HepG2 (cell line): Measurements from ENCODE around the gene TMCO6. TPM values are rescaled to one million over a fixed set of nuclear protein-coding genes. Genes with fewer than 3 reads are reported as not detected.

Source experiments
- ATAC-seq: fragments of 200-7000 bp; cut with Tn5 transposase; 3 replicates; pipeline ENCODE4 v1.9.1; 2020; ENCODE audit warnings: mild to moderate bottlenecking, moderate library complexity
- BruUV-seq: library from RNA; stranded (reverse); fragments of 400-500 nt; replicated peaks from 2 replicates; lab custom pipeline; 2021; lab: Mats Ljungman, UMichigan
- CTCF ChIA-PET: fragments of 300-600 bp; formaldehyde crosslinking; extraction: SDS; loops from one replicate; lab custom pipeline; 2021; ENCODE audit warnings: low total read pairs, inconsistent platforms, low intra/inter-chr PET ratio; lab: Yijun Ruan, JAX
- POLR2A ChIA-PET: fragments of 350-600 bp; sonication (Branson Sonifier 250); formaldehyde crosslinking; loops from one replicate; lab custom pipeline; 2020; ENCODE audit warnings: antibody characterized with exemption, inconsistent platforms; lab: Yijun Ruan, JAX
- DNase-seq: peaks from one replicate; pipeline ENCODE4 v3.0.0-alpha.2; 2015; ENCODE audit warnings: low spot score
- FAIRE-seq: peaks from 3 replicates; lab custom pipeline; 2011; peaks lifted over from hg19 to GRCh38; lab: Jason Lieb, UNC
- H2AFZ ChIP-seq: one replicate; pipeline ENCODE4 v1.6.1; 2011; ENCODE audit warnings: low read length, inconsistent platforms
- H3K27ac ChIP-seq: fragments of 300-600 bp; 3 replicates; pipeline ENCODE4 v1.8.0; 2011; ENCODE audit warnings: mixed run types, mild to moderate bottlenecking, mixed read lengths, low read length, inconsistent platforms; ENCODE audit not compliant: insufficient read depth; ENCODE audit errors: extremely low read length
- H3K27me3 ChIP-seq, 2 experiments: fragments of 200-600 bp in 1 of 2; 2 replicates in 1 of 2; 3 replicates in 1 of 2; pipeline versions ENCODE4 v1.6.0 to v1.8.0; 2011; ENCODE audit warnings: low read length in 2 of 2, mild to moderate bottlenecking in 2 of 2, moderate library complexity in 2 of 2, inconsistent platforms in 1 of 2; ENCODE audit not compliant: insufficient read depth in 2 of 2, control insufficient read depth in 1 of 2
- H3K36me3 ChIP-seq, 2 experiments: fragments of 200-600 bp in 1 of 2; replicated peaks in 1 of 2; 2 replicates in 1 of 2; 3 replicates in 1 of 2; pipeline versions ENCODE4 v1.5.1 to v1.8.0; 2011; ENCODE audit warnings: low read length in 2 of 2, inconsistent platforms in 1 of 2; ENCODE audit not compliant: insufficient read depth in 2 of 2, control insufficient read depth in 1 of 2
- H3K4me1 ChIP-seq: 2 replicates; pipeline ENCODE4 v1.5.1; 2012; ENCODE audit warnings: low read length, inconsistent platforms; ENCODE audit not compliant: insufficient read depth
- H3K4me2 ChIP-seq: 2 replicates; pipeline ENCODE4 v1.6.0; 2011; ENCODE audit warnings: low read depth, low read length, inconsistent platforms
- H3K4me3 ChIP-seq, 3 experiments: fragments of 200-600 bp in 1 of 3; sonication (generic), shearing (Covaris generic) in 1 of 3; replicated peaks in 1 of 3; 2 replicates each; pipeline ENCODE4 v1.5.1; 2011 to 2016; ENCODE audit warnings: low read length in 3 of 3, inconsistent platforms in 2 of 3, low read depth in 2 of 3, mild to moderate bottlenecking in 2 of 3, control low read depth in 1 of 3, mixed read lengths in 1 of 3; ENCODE audit not compliant: insufficient read depth in 1 of 3
- H3K79me2 ChIP-seq: one replicate; pipeline ENCODE4 v1.6.1; 2011; ENCODE audit warnings: low read length, inconsistent platforms; ENCODE audit not compliant: insufficient read depth
- H3K9ac ChIP-seq: 2 replicates; pipeline ENCODE4 v1.6.0; 2011; ENCODE audit warnings: mild to moderate bottlenecking, low read depth, low read length, inconsistent platforms; ENCODE audit not compliant: insufficient read depth
- H3K9me3 ChIP-seq: 2 replicates; pipeline ENCODE4 v1.5.1; 2012; ENCODE audit warnings: mild to moderate bottlenecking, low read length
- H4K20me1 ChIP-seq: 2 replicates; pipeline ENCODE4 v1.6.0; 2011; ENCODE audit warnings: inconsistent platforms, mild to moderate bottlenecking, low read length, moderate library complexity; ENCODE audit not compliant: insufficient read depth
- ATRX ChIP-seq: sonication (generic); formaldehyde crosslinking; IDR thresholded peaks from 2 replicates; pipeline ENCODE4 v1.4.0; 2020; ENCODE audit warnings: missing genetic modification reagents, borderline replicate concordance
- HDAC1 ChIP-seq: sonication (generic); formaldehyde crosslinking; IDR thresholded peaks from 2 replicates; pipeline ENCODE4 v1.5.1; 2020; ENCODE audit warnings: mild to moderate bottlenecking, missing genetic modification reagents
- KDM2A ChIP-seq: sonication (generic); formaldehyde crosslinking; IDR thresholded peaks from 2 replicates; pipeline ENCODE4 v1.4.0; 2020; ENCODE audit warnings: low read depth, missing genetic modification reagents, borderline replicate concordance
- RARG ChIP-seq: sonication (generic); formaldehyde crosslinking; IDR thresholded peaks from 2 replicates; pipeline ENCODE4 v1.4.0; 2020; ENCODE audit warnings: low read depth, mild to moderate bottlenecking, missing genetic modification reagents
- ZEB1 ChIP-seq: IDR thresholded peaks from 2 replicates; pipeline ENCODE4 v1.6.1; 2012; ENCODE audit warnings: mild to moderate bottlenecking, low read depth, inconsistent platforms; ENCODE audit not compliant: insufficient replicate concordance
- ZNF3 ChIP-seq: IDR thresholded peaks from 2 replicates; pipeline ENCODE4 v1.7.0; 2017; ENCODE audit warnings: inconsistent platforms
- WGBS: methylation state at CpG from one replicate; pipeline ENCODE4 v1.1.6; 2017; ENCODE audit warnings: low lambda C conversion rate; 5-methylcytosine and 5-hydroxymethylcytosine counted together
- in situ Hi-C: cut with HindIII; loops from 2 replicates; pipeline ENCODE4 v1.10.0; 2017; ENCODE audit warnings: low pct_unique_long_range_greater_than_20kb; ENCODE audit not compliant: extremely low pct_ligation_motif_present
- intact Hi-C: fragments of 100-400 bp; cut with micrococcal nuclease; formaldehyde crosslinking; loops from one replicate; pipeline ENCODE4 v1.10.0; 2022; ENCODE audit not compliant: unreplicated experiment
- polyA plus RNA-seq, 8 experiments: library from polyadenylated mRNA; depleted of rRNA in 3 of 8; stranded (reverse) in 7 of 8; unstranded in 1 of 8; fragments of >200 nt; fragmentation: Illumina TruSeq in 4 of 8; extraction: Trizol in 4 of 8; gene quantifications; 2 replicates each; pipeline versions ENCODE4 v1.2.1 to v1.2.3, GENCODE V29; 2011 to 2016; ENCODE audit warnings: low read depth in 4 of 8, missing spikeins in 1 of 8, mixed read lengths in 1 of 8; ENCODE audit not compliant: insufficient read depth in 1 of 8
- total RNA-seq, 5 experiments: library from RNA; depleted of rRNA; stranded (reverse); fragments of >200 nt; fragmentation: Illumina TruSeq; extraction: Trizol; gene quantifications; 2 replicates each; pipeline ENCODE4 v1.2.3, GENCODE V29; 2016; ENCODE audit warnings: low read depth in 1 of 5
- TF ChIP-seq, protein P1 (sequence below): sonication (generic); formaldehyde crosslinking; IDR thresholded peaks from 2 replicates; pipeline ENCODE4 v1.4.0; 2020; ENCODE audit warnings: missing genetic modification reagents, borderline replicate concordance

TMCO6 gene
- total and polyA plus RNA-seq, 2 of the 13 experiments (the other 11 are each of a cell fraction or from before 2014, with no cell fraction given) = 16.6 to 28.2 TPM

GRCh38 chr5:140603734-140604133 is 35.5 kb upstream of the TMCO6 start:
- CTCF ChIA-PET = no interaction called here
- Histone ChIP-seq H4K20me1 (no peaks in the 10 kb centered on the region), H3K36me3 (no peaks in the 10 kb centered on the region), H3K4me1 (peaks cover 44% of the 10 kb centered on the region), H3K9ac (no peak overlapping the region), H3K27ac (no peak overlapping the region), H3K27me3 (no peaks in the 10 kb centered on the region; a peak in 2 of 5 replicates), H3K9me3 (no peaks in the 10 kb centered on the region), H3K4me3 (no peak overlapping the region), H2AFZ (no peak overlapping the region), H3K79me2 (no peaks in the 10 kb centered on the region), H3K4me2 (no peak overlapping the region)
- in situ Hi-C loops (no loop called here), intact Hi-C loops (no loop called here)
- TF ChIP-seq HDAC1 = no peak
- no peak for TF ChIP-seq ZNF3 (CRISPR knock-in tag)
- TF ChIP-seq RARG (CRISPR knock-in tag) = no peak
- TF ChIP-seq ZEB1 = no peak
- no peak for TF ChIP-seq KDM2A (CRISPR knock-in tag)
- TF ChIP-seq, protein P1, sequence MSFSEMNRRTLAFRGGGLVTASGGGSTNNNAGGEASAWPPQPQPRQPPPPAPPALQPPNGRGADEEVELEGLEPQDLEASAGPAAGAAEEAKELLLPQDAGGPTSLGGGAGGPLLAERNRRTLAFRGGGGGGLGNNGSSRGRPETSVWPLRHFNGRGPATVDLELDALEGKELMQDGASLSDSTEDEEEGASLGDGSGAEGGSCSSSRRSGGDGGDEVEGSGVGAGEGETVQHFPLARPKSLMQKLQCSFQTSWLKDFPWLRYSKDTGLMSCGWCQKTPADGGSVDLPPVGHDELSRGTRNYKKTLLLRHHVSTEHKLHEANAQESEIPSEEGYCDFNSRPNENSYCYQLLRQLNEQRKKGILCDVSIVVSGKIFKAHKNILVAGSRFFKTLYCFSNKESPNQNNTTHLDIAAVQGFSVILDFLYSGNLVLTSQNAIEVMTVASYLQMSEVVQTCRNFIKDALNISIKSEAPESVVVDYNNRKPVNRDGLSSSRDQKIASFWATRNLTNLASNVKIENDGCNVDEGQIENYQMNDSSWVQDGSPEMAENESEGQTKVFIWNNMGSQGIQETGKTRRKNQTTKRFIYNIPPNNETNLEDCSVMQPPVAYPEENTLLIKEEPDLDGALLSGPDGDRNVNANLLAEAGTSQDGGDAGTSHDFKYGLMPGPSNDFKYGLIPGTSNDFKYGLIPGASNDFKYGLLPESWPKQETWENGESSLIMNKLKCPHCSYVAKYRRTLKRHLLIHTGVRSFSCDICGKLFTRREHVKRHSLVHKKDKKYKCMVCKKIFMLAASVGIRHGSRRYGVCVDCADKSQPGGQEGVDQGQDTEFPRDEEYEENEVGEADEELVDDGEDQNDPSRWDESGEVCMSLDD (CRISPR knock-in tag) = no peak
- no peak for TF ChIP-seq ATRX (CRISPR knock-in tag)
- no TSS peak for BruUV-seq
- FAIRE-seq (no peak), ATAC-seq (no peak), DNase-seq (no peak)
- POLR2A ChIA-PET = no interaction called here
- 93% methylated on average over 2 of the region's 2 CpGs for WGBS
